SK-N-SH (cell line): Measurements from ENCODE around the gene TMEM87A.

Experiments used
- CTCF ChIP-seq: fragments of 200-600 bp; sonication (generic); IDR thresholded peaks from 2 replicates; pipeline ENCODE4 v1.6.1; 2017; ENCODE audit warnings: antibody characterized with exemption, mild to moderate bottlenecking, moderate library complexity
- POLR2AphosphoS5 ChIP-seq: IDR thresholded peaks from 2 replicates; pipeline ENCODE4 v1.6.1; 2012; ENCODE audit warnings: low read depth, low read length
- RAD21 ChIP-seq: IDR thresholded peaks from 2 replicates; pipeline ENCODE4 v1.6.1; 2012; ENCODE audit warnings: mild to moderate bottlenecking, low read length
- TEAD4 ChIP-seq: IDR thresholded peaks from 2 replicates; pipeline ENCODE4 v1.4.0; 2012; ENCODE audit warnings: mild to moderate bottlenecking, borderline replicate concordance; ENCODE audit not compliant: insufficient read depth
- YY1 ChIP-seq: IDR thresholded peaks from 2 replicates; pipeline ENCODE4 v1.4.0; 2012; ENCODE audit warnings: low read depth, mild to moderate bottlenecking

- TF ChIP-seq RAD21 (no peak), TEAD4 (no peak), CTCF (no peak), YY1 (no peak), POLR2AphosphoS5 (no peak)
Measured at GRCh38 chr15:42270551-42270950, 2.7 kb downstream of the TMEM87A start.
